ENCODE results near the gene RASIP1. TPM values are rescaled to one million over a fixed set of nuclear protein-coding genes. Genes with fewer than 3 reads are reported as not detected.
A peak's percentile ranks its signal among the peaks of the same experiment; 100 is the strongest.

The RASIP1 gene
- total and polyA plus RNA-seq, 2 donors (not counting 1 experiment from before 2014, with no cell fraction given), result 0.20 TPM; not detected in 1

DNA sequence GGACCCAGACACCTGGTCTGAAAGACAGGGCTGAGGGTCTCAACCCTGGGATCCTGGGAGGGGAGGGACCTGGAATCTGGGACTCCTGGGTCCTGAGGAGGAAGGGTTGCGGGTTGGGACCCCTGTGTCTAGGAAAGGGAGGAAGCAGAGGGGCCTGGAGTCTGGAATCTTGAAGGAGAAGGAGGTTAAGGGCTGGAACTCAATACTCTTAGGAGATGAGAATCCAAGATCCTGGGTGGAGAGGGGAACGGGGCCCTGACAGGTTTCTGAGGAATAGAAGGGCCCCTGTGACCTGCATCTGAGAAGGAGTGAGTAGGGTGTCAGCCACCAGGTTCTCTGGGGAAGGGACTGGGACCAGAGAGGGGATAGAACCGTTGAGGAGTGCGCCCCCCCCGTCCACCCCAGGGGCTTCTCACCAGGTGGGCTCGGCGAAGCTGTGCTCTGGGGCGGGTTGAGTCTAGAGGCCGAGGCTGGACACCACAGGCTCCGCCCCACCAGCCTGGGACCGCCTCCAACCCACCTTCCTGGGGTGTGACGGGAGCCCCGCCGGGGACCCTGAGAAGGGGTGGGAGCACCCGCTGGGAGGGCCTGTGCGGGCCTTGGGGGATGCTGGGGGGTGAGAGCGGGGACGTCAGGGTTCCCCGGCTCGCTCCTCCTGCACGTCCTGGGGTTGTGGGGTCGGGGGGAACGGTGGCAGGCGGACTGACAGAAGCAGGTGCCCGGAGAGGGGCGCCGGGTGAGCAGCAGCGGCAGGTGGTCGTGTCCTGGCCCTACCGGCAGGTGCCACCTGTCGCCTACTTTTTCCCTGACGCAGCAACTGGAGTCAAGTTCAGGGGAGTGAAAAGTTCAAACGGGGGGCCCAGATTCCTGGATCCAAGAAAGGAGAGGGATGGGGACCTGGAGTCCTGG is 20.9 kb downstream of the RASIP1 start, which contains the start of gene MAMSTR:
MAMSTR (minus strand) TSS at position 463 of the 909 bp plus-strand sequence. CDS start 694 bp downstream, outside the sequence.
- POLR2A ChIA-PET, result interaction anchor here (1.4 kb wide), 1 partner anchor 82 kb away, joined by 3 read pairs; no protein-coding TSS in a partner anchor
- H3K27ac Mint-ChIP-seq, result peak within 1 kb of the TSS; percentile 98
- intact Hi-C loops (cut with micrococcal nuclease), result loop anchor here (1.0 to 10.0 kb wide), 3 partner anchors 153 to 1305 kb away; partner anchors contain the start of genes PPP1R15A, SYNGR4, TMEM143 and VRK3

More for the DNA sequence above, 20.9 kb downstream of the RASIP1 start, which contains the start of gene MAMSTR:
- peak within 1 kb of the TSS in 4 of 5 experiments; percentile 61 to 91 (median 79) for H3K4me3 ChIP-seq (ENCODE audit: control extremely low read depth in 1 of 5, extremely low read depth in 1 of 5, insufficient read depth in 1 of 5, low read depth in 2 of 5, low read length in 4 of 5)
- H3K4me2 ChIP-seq (replicated peaks; ENCODE audit: low read depth, low read length, poor library complexity, severe bottlenecking), result peak within 1 kb of the TSS; percentile 91
- peak within 1 kb of the TSS; percentile 91 for H2AFZ ChIP-seq (ENCODE audit: insufficient read depth, low read depth, low read length, poor library complexity, severe bottlenecking)
- TF ChIP-seq, protein P1, sequence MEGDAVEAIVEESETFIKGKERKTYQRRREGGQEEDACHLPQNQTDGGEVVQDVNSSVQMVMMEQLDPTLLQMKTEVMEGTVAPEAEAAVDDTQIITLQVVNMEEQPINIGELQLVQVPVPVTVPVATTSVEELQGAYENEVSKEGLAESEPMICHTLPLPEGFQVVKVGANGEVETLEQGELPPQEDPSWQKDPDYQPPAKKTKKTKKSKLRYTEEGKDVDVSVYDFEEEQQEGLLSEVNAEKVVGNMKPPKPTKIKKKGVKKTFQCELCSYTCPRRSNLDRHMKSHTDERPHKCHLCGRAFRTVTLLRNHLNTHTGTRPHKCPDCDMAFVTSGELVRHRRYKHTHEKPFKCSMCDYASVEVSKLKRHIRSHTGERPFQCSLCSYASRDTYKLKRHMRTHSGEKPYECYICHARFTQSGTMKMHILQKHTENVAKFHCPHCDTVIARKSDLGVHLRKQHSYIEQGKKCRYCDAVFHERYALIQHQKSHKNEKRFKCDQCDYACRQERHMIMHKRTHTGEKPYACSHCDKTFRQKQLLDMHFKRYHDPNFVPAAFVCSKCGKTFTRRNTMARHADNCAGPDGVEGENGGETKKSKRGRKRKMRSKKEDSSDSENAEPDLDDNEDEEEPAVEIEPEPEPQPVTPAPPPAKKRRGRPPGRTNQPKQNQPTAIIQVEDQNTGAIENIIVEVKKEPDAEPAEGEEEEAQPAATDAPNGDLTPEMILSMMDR (IDR thresholded peaks at IDR 0.05), result no peak
- no peak for TF ChIP-seq EZH2 (IDR thresholded peaks at IDR 0.05; ENCODE audit: borderline replicate concordance, insufficient read depth, low read depth, low read length, poor library complexity, severe bottlenecking)
- H3K4me3 Mint-ChIP-seq, result peak within 1 kb of the TSS; percentile 98
- H4K20me1 ChIP-seq (ENCODE audit: control insufficient read depth, insufficient read depth, low read length, poor library complexity, severe bottlenecking), result no peaks in the 10 kb centered on the region
- H3K4me1 ChIP-seq (ENCODE audit: control insufficient read depth in 2 of 2, insufficient read depth in 2 of 2, low read length in 2 of 2), result peaks cover 11 to 23% of the 10 kb centered on the region in 2 donors
- no peaks in the 10 kb centered on the region for H3K27me3 Mint-ChIP-seq
- no peaks in the 10 kb centered on the region for H3K9me3 Mint-ChIP-seq (ENCODE audit: insufficient read depth)
- DNase-seq (no peak), ATAC-seq (ENCODE audit: low read depth) (no peak)
- no peaks in the 10 kb centered on the region for H3K79me2 ChIP-seq (ENCODE audit: control insufficient read depth, insufficient read depth, low read length)
- CTCF ChIA-PET, result interaction anchor here (0.5 to 2.0 kb wide), 2 partner anchors 20 to 70 kb away, joined by 3 to 6 read pairs; no protein-coding TSS in a partner anchor
- H3K27ac ChIP-seq (ENCODE audit: low read length in 2 of 2), result peak within 1 kb of the TSS; percentile 92 to 93
- no peaks in the 10 kb centered on the region for H3K27me3 ChIP-seq (replicated peaks in 1 of 4; ENCODE audit: control extremely low read depth in 1 of 4, control insufficient read depth in 3 of 4, insufficient read depth in 4 of 4, low read length in 3 of 4)
- 91% methylated on average over 33 of the region's 33 CpGs for WGBS (ENCODE audit: insufficient coverage)
- H3K9me3 ChIP-seq (ENCODE audit: control extremely low read depth in 1 of 3, control insufficient read depth in 2 of 3, insufficient read depth in 1 of 3, low read length in 2 of 3), result peaks cover 0 to 18% (median 0%) of the 10 kb centered on the region in 3 donors
- H3K4me1 Mint-ChIP-seq, result peaks cover 17% of the 10 kb centered on the region
- no peaks in the 10 kb centered on the region for H3K36me3 ChIP-seq (replicated peaks in 1 of 2; ENCODE audit: control extremely low read depth in 1 of 2, control insufficient read depth in 1 of 2, extremely low read depth in 1 of 2, insufficient read depth in 2 of 2, low read length in 1 of 2)
- peak within 1 kb of the TSS; percentile 88 for H3K9ac ChIP-seq (ENCODE audit: low read length)
